ENCODE data around the gene VLDLR.

The VLDLR gene

GRCh38 chr9:2655411-2655901 lies 33.9 kb downstream of the VLDLR start:
- peak; percentile 93 for DNase-seq
- H3K27ac ChIP-seq: peak overlapping the region; percentile 85
- no peak for TF ChIP-seq CTCF (IDR thresholded peaks at IDR 0.05; ENCODE audit: low read depth, low read length, missing control alignments)
- H3K4me3 ChIP-seq (ENCODE audit: low read depth, low read length): no peak overlapping the region
- H3K36me3 ChIP-seq (replicated peaks): no peaks in the 10 kb centered on the region
- no peaks in the 10 kb centered on the region for H3K27me3 ChIP-seq (replicated peaks)
- in situ Hi-C loops (cut with HindIII; ENCODE audit: low pct_ligation_motif_present, low sequenced_read_pairs): no loop called here

- TF ChIP-seq CTCF (IDR thresholded peaks at IDR 0.05; ENCODE audit: low read depth, low read length, missing control alignments): no peak
- Histone ChIP-seq H3K27ac (no peak overlapping the region), H3K36me3 (replicated peaks) (no peaks in the 10 kb centered on the region), H3K27me3 (replicated peaks) (no peaks in the 10 kb centered on the region), H3K4me3 (ENCODE audit: low read depth, low read length) (no peak overlapping the region)
- in situ Hi-C loops (cut with HindIII; ENCODE audit: low pct_ligation_motif_present, low sequenced_read_pairs): no loop called here
- no peak for DNase-seq
Observed at GRCh38 chr9:2657427-2657826, 35.8 kb downstream of the VLDLR start.

DNA sequence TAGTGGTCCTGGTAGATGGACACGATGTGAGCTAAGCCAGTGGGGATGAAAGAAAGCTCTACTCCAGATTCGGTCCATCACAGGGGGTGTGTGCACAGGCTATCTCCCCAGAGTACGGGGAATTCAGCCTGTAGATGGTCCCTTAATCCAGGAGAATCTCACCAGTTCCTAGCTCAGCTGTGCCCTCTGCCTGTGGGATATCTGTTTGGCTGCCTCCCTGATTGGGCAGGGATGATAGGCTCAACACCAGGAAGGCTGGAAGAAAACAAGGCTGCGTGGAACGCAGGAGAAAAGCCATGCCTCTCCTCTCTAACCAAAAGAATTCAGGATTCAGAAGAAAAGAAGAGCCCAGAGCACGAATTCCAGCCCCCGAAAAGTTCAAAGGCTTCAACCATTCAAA lies 40.9 kb downstream of the VLDLR start:
- no peak overlapping the region for H3K27ac ChIP-seq
- H3K36me3 ChIP-seq (replicated peaks): no peaks in the 10 kb centered on the region
- no peaks in the 10 kb centered on the region for H3K27me3 ChIP-seq (replicated peaks)
- DNase-seq: no peak
- no peak overlapping the region for H3K4me3 ChIP-seq (ENCODE audit: low read depth, low read length)
- in situ Hi-C loops (cut with HindIII; ENCODE audit: low pct_ligation_motif_present, low sequenced_read_pairs): no loop called here
- TF ChIP-seq CTCF (IDR thresholded peaks at IDR 0.05; ENCODE audit: low read depth, low read length, missing control alignments): peak; percentile 54

- no peaks in the 10 kb centered on the region for H3K36me3 ChIP-seq (replicated peaks)
- no peak for DNase-seq
- H3K27me3 ChIP-seq (replicated peaks): no peaks in the 10 kb centered on the region
- in situ Hi-C loops (cut with HindIII; ENCODE audit: low pct_ligation_motif_present, low sequenced_read_pairs): no loop called here
- H3K4me3 ChIP-seq (ENCODE audit: low read depth, low read length): no peak overlapping the region
- TF ChIP-seq CTCF (IDR thresholded peaks at IDR 0.05; ENCODE audit: low read depth, low read length, missing control alignments): no peak
- no peak overlapping the region for H3K27ac ChIP-seq
Observed at GRCh38 chr9:2663461-2664173, 42.0 kb downstream of the VLDLR start.

DNA sequence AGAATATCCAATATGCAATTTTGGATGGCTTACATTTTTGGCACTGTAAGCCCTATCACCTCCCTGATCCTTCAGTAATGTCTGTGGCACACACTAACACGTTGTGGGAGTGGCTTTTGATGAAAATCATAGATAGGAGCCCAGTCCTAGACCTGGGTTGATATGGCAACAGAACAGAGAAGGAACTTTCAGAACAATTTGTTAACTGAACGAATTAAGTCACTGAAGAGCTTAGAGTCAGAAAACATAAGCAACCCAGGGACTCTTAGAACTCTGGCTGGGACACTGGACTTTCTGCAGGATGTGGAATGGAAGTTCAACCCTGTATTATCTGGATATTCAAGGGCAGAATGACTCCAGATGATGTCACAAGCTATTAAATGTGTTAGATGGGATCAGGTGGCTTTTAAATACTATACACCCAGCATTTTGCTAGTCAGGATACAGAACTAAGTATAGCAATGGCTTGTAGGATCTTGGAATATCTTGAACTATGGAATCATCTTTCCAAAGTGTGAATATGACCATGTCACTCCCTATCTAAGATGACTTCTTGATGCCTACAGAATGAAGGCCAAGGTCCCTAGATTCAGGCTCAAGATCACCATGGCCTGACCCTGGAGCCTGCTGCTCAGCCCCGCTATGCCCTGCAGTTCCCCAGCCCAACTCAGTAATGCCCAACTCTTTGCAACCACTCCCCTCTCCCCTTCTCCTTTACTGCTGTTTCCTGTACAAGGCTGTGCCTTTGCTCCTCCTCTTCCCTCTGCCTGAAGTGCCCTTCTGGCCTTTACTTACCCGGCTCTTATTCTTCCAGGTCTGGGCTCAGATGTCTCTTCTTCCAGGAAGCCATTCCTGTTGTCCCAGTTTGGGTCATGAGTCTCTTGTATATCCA lies 42.8 kb downstream of the VLDLR start:
- Histone ChIP-seq H3K36me3 (replicated peaks) (no peaks in the 10 kb centered on the region), H3K27ac (no peak overlapping the region), H3K27me3 (replicated peaks) (no peaks in the 10 kb centered on the region), H3K4me3 (ENCODE audit: low read depth, low read length) (no peak overlapping the region)
- no peak for TF ChIP-seq CTCF (IDR thresholded peaks at IDR 0.05; ENCODE audit: low read depth, low read length, missing control alignments)
- in situ Hi-C loops (cut with HindIII; ENCODE audit: low pct_ligation_motif_present, low sequenced_read_pairs): no loop called here
- no peak for DNase-seq
